Panc1 (cell line): ENCODE results near the gene CDKN2D. TPM values are rescaled to one million over a fixed set of nuclear protein-coding genes. Genes with fewer than 3 reads are reported as not detected.

Experiments
- ATAC-seq: fragments of 200-7000 bp; cut with Tn5 transposase; 2 replicates; pipeline ENCODE4 v1.9.1; 2020; ENCODE audit warnings: mild to moderate bottlenecking, moderate library complexity
- Bru-seq: library from RNA; stranded (reverse); fragments of 400-500 nt; gene quantifications from one replicate; lab custom pipeline; 2021; lab: Mats Ljungman, UMichigan
- BruChase-seq, 2 experiments: library from RNA; stranded (reverse); fragments of 400-500 nt; gene quantifications; one replicate each; lab custom pipeline; 2021; lab: Mats Ljungman, UMichigan
- BruUV-seq: library from RNA; stranded (reverse); fragments of 400-500 nt; replicated peaks from 2 replicates; lab custom pipeline; 2021; lab: Mats Ljungman, UMichigan
- CTCF ChIA-PET: fragments of 300-600 bp; sonication (Branson Sonifier 250); formaldehyde crosslinking; loops from one replicate; lab custom pipeline; 2022; ENCODE audit warnings: antibody characterized with exemption; lab: Charles Lee
- POLR2A ChIA-PET: fragments of 300-600 bp; sonication (Branson Sonifier 250); formaldehyde crosslinking; loops from one replicate; lab custom pipeline; 2022; ENCODE audit warnings: antibody characterized with exemption; lab: Charles Lee
- DNase-seq: peaks from one replicate; pipeline ENCODE4 v3.0.0-alpha.2; 2010; ENCODE audit warnings: low read depth, low spot score
- H3K27ac ChIP-seq: 2 replicates; pipeline ENCODE4 v1.5.1; 2011; ENCODE audit warnings: mild to moderate bottlenecking, low read length, inconsistent platforms
- H3K27me3 ChIP-seq: fragments of 200-500 bp; sonication (Bioruptor generic); 2 replicates; pipeline ENCODE4 v1.6.0; 2014; ENCODE audit warnings: low read length, inconsistent platforms; ENCODE audit not compliant: control insufficient read depth, insufficient read depth
- H3K36me3 ChIP-seq: fragments of 200-500 bp; sonication (Bioruptor generic); 2 replicates; pipeline ENCODE4 v1.5.1; 2014; ENCODE audit warnings: inconsistent platforms, mild to moderate bottlenecking, low read length, moderate library complexity; ENCODE audit not compliant: control insufficient read depth, insufficient read depth
- H3K4me1 ChIP-seq: 2 replicates; pipeline ENCODE4 v1.5.1; 2011; ENCODE audit warnings: inconsistent platforms, mild to moderate bottlenecking, low read length, moderate library complexity; ENCODE audit not compliant: control insufficient read depth, insufficient read depth
- H3K4me3 ChIP-seq, 2 experiments: 2 replicates each; pipeline ENCODE4 v1.5.1; 2011 to 2012; ENCODE audit warnings: low read depth in 2 of 2, low read length in 2 of 2, mild to moderate bottlenecking in 2 of 2, inconsistent platforms in 1 of 2, moderate library complexity in 1 of 2
- H3K9me3 ChIP-seq: fragments of 200-500 bp; sonication (Bioruptor generic); 2 replicates; pipeline ENCODE4 v1.5.1; 2014; ENCODE audit warnings: low read depth, mild to moderate bottlenecking, inconsistent platforms, low read length, moderate library complexity; ENCODE audit not compliant: control insufficient read depth, insufficient read depth
- POLR2AphosphoS5 ChIP-seq: IDR thresholded peaks from 2 replicates; pipeline ENCODE4 v1.6.1; 2012; ENCODE audit warnings: mild to moderate bottlenecking, low read depth, low read length, moderate library complexity
- REST ChIP-seq, 2 experiments: IDR thresholded peaks; 2 replicates each; pipeline ENCODE4 v1.6.1; 2011 to 2012; ENCODE audit warnings: low read depth in 2 of 2, control low read depth in 1 of 2, low read length in 1 of 2, mild to moderate bottlenecking in 1 of 2, moderate library complexity in 1 of 2; ENCODE audit not compliant: insufficient read depth in 1 of 2
- SIN3A ChIP-seq: IDR thresholded peaks from 2 replicates; pipeline ENCODE4 v1.6.1; 2012; ENCODE audit warnings: low read depth, mild to moderate bottlenecking, low read length, moderate library complexity, borderline replicate concordance; ENCODE audit not compliant: insufficient read depth
- TCF7L2 ChIP-seq: IDR thresholded peaks from 2 replicates; pipeline ENCODE4 v1.6.1; 2011; ENCODE audit warnings: mild to moderate bottlenecking, low read depth, low read length, inconsistent platforms
- in situ Hi-C: cut with HindIII; loops from 2 replicates; pipeline ENCODE4 v1.10.0; 2016; ENCODE audit warnings: low sequenced_read_pairs, low pct_unique_long_range_greater_than_20kb
- intact Hi-C: fragments of 100-400 bp; cut with micrococcal nuclease; formaldehyde crosslinking; loops from one replicate; pipeline ENCODE4 v1.10.0; 2022; ENCODE audit not compliant: unreplicated experiment
- long read RNA-seq: library from polyadenylated mRNA; unstranded; transcript quantifications from one replicate; pipeline ENCODE4 v2.0.0, GENCODE V29; 2021; ENCODE audit not compliant: unreplicated experiment
- polyA plus RNA-seq: library from polyadenylated mRNA; unstranded; fragments of >200 nt; gene quantifications from one replicate; pipeline ENCODE4 v1.2.1, GENCODE V29; 2012; ENCODE audit warnings: missing spikeins; ENCODE audit not compliant: insufficient read length
- total RNA-seq: library from RNA; stranded (reverse); gene quantifications from one replicate; pipeline ENCODE4 v1.2.1, GENCODE V29; 2021; ENCODE audit not compliant: unreplicated experiment
- TF ChIP-seq, protein P1 (sequence below): fragments of 450-650 bp; IDR thresholded peaks from 2 replicates; pipeline ENCODE4 v1.5.1; 2017; ENCODE audit warnings: mild to moderate bottlenecking

The CDKN2D gene
- total RNA-seq (7.3 TPM), Bru-seq, nascent RNA (percentile 38 among the genes with signal in this experiment), BruChase-seq, experiment 1, labeled RNA remaining after a 2-hour chase (percentile 55 among the genes with signal in this experiment), BruChase-seq, experiment 2, labeled RNA remaining after a 6-hour chase (percentile 64 among the genes with signal in this experiment)
- 7.3 TPM for polyA plus RNA-seq
- long read RNA-seq, transcript CDKN2D-202 (2 exons, 1,422 nt): major isoform, 15 of 20 reads
- long read RNA-seq, partial matches to known transcripts: 0 of 20 reads
- long read RNA-seq, other reads (novel, unspliced or antisense): 5 of 20 reads

- H3K4me1 ChIP-seq: peaks cover 23% of the 10 kb centered on the region
- ChIA-PET CTCF (no interaction called here), POLR2A (no interaction called here)
- intact Hi-C loops (loop anchor here (5.0 kb wide), 1 partner anchor 128 kb away; no protein-coding TSS in a partner anchor), in situ Hi-C loops (no loop called here)
- BruUV-seq: TSS peak; percentile 97
- ATAC-seq: peak; percentile 92
- peak within 1 kb of the TSS; percentile 60 to 69 for H3K4me3 ChIP-seq
- no peaks in the 10 kb centered on the region for H3K36me3 ChIP-seq
- no peaks in the 10 kb centered on the region for H3K27me3 ChIP-seq
- DNase-seq: peak; percentile 88
- H3K27ac ChIP-seq: peak within 1 kb of the TSS; percentile 89
- no peaks in the 10 kb centered on the region for H3K9me3 ChIP-seq
- TF ChIP-seq, protein P1, sequence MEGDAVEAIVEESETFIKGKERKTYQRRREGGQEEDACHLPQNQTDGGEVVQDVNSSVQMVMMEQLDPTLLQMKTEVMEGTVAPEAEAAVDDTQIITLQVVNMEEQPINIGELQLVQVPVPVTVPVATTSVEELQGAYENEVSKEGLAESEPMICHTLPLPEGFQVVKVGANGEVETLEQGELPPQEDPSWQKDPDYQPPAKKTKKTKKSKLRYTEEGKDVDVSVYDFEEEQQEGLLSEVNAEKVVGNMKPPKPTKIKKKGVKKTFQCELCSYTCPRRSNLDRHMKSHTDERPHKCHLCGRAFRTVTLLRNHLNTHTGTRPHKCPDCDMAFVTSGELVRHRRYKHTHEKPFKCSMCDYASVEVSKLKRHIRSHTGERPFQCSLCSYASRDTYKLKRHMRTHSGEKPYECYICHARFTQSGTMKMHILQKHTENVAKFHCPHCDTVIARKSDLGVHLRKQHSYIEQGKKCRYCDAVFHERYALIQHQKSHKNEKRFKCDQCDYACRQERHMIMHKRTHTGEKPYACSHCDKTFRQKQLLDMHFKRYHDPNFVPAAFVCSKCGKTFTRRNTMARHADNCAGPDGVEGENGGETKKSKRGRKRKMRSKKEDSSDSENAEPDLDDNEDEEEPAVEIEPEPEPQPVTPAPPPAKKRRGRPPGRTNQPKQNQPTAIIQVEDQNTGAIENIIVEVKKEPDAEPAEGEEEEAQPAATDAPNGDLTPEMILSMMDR: no peak
- TF ChIP-seq POLR2AphosphoS5 (peak; percentile 62; the same call in 1 of the 2 replicates), SIN3A (0 out of 2 replicates have a peak, but pooled peaks have one; percentile 13), TCF7L2 (no peak)
Observed at GRCh38 chr19:10568826-10569651, at the start of gene CDKN2D. CDKN2D (minus strand) TSS chr19:10568979; CDS start chr19:10568653, 326 bp downstream.

- ChIA-PET CTCF (interaction anchor here (0.6 to 1.4 kb wide), 2 partner anchors 27 to 32 kb away, joined by 3 to 4 read pairs; no protein-coding TSS in a partner anchor), POLR2A (no interaction called here)
- H3K9me3 ChIP-seq: no peaks in the 10 kb centered on the region
- no peaks in the 10 kb centered on the region for H3K4me1 ChIP-seq
- in situ Hi-C loops: no loop called here
- H3K36me3 ChIP-seq: no peaks in the 10 kb centered on the region
- no peaks in the 10 kb centered on the region for H3K27me3 ChIP-seq
- TF ChIP-seq, protein P1: no peak
- no peak for TF ChIP-seq REST (IDR thresholded peaks at IDR 0.05; ENCODE audit: insufficient read depth in 1 of 2, low read depth in 2 of 2, low read length in 1 of 2)
- no peak for TF ChIP-seq SIN3A
- no peak for TF ChIP-seq TCF7L2
- TF ChIP-seq POLR2AphosphoS5: no peak
- ATAC-seq (0 out of 2 replicates have a peak, but pooled peaks have one; percentile 17), DNase-seq (no peak)
- intact Hi-C loops: no loop called here
- no peak overlapping the region for H3K27ac ChIP-seq
- no peak overlapping the region for H3K4me3 ChIP-seq
- no TSS peak for BruUV-seq
Observed at GRCh38 chr19:10617409-10618121, 48.8 kb upstream of the CDKN2D start.
